DMS 273 (cell line): ENCODE data around the gene WDR75.
A peak's percentile ranks its signal among the peaks of the same experiment; 100 is the strongest.
"Not testable (repeated sequence)": the region's sequence is repeated elsewhere in the genome, so short reads cannot be mapped to it uniquely, and the experiment has no call there.

Experiments
- DNase-seq: peaks from one replicate; lab custom pipeline; 2025; ENCODE audit not compliant: unreplicated experiment; lab: John Stamatoyannopoulos, UW

WDR75 gene

DNA sequence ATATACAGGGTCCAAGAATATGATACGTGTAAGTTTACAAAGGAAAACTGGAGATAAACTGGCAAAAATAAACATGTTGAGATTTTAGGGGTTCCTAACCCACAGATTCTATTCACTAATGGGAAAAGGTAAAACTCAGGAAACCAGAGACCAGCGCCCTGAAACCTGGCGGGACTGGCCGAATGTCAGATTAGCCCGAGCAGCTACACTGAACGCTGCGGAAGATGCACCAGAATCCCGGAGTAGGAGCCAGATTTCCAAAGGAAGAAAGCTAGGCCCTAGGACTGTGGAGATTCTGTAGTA lies 679 bp upstream of the WDR75 start:
- DNase-seq: no peak

DNA sequence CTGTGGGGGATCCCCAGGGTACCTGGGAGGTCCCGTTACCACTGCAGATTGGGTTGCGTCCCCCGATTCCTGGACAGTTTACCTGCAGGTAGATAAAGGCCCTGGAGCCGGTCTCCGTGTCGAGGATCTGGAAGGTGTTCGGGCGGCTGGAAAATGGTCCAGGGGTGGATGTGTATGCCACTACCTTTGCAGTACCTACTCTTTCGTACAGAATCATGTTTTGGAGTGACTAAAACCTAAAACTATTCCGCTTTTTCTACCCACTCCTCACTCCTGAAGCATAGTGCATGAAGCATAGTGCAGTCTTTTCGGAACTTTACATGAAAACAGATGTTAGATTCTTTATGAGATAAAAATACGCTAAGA lies 418 bp downstream of the WDR75 start:
- no peak for DNase-seq

DNA sequence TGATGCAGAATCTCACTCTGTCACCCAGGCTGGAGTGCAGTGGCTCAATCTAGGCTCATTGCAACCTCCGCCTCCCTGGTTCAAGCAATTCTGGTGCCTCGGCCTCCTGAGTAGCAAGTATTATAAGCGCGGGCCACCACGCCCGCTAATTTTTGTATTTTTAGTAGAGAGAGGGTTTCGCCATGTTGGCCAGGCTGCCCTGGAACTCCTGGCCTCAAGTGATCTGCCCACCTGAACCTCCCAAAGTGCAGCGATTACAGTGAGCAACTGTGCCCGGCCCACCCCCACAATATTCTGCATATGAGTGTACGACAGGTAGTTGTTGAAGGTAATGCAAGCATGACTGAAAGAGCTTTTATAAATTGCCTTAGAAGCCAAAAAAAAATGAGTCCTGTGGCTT lies 1.2 kb downstream of the WDR75 start:
- no peak for DNase-seq

DNA sequence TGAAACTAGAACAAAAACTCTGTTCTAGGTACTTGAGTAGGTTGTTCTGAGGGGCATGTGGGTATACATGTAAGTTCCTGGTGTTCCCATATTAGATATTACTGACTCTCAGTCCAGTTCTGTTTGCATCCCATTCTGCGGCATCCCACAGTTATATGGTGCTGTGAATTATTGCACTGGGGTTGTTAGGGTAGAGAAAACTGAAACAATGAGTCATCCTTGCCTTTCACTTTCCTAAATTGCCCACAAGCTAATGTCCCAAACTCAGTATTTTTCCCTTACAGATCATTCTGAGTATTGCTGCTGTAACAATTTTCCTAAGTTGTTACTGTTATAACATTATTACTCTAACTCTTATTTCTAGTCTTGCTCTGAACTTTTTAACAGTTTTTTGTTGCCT lies 3.0 kb downstream of the WDR75 start:
- no peak for DNase-seq

DNA sequence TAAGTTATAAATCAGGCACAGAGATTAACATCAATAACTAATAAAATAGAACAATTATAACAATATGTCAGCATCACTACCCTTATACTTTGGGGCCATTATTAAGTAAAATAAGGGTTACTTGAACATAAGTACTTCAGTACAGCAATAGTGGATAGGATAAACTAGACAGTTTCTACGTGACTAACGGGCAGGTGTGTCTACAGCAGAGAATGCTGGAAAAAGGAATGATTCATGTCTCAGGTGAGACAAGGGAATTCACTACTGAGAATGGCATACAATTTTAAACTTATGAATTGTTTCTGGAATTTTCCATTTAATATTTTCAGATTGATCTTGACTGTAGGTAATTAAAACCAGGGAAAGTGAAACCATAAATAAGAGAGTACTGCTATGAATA lies 5.5 kb downstream of the WDR75 start:
- no peak for DNase-seq

DNA sequence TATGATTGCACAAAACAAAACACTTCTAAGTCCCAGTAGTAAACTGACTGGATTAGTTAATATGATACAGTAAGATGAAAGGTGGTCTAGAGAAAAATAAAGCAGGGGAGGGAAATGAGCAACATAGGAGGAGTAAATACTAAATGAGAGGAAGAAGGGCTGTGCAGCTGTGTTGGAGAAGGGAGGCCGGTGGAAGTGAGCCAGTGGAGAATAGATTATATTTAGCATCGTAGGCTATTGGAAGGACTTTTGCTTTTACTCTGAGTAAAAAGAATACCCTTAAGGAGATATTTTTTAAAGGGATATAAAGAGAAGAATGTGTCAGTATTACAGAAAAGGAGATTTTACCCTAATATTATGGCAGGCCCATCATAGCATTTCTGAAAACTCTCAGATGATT lies 12.7 kb downstream of the WDR75 start:
- no peak for DNase-seq

DNA sequence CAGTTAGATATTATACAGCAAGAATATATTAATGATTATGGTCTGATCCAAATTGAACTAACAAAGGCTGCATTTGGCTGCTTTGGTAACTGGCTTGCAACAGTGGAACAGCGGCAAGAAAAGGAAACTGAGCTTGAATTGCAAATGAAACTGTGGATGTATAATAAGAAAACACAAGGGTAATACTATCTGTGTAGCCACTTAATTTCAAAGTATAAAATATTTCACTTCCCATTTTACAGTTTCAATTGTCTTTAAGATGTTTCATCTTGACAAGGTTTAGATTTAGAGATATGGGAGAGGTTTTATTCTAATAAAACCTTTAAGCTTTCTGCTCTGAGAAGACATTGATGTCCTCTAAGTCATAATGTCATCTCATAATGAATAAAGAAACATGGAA lies 23.8 kb downstream of the WDR75 start:
- DNase-seq: no peak

DNA sequence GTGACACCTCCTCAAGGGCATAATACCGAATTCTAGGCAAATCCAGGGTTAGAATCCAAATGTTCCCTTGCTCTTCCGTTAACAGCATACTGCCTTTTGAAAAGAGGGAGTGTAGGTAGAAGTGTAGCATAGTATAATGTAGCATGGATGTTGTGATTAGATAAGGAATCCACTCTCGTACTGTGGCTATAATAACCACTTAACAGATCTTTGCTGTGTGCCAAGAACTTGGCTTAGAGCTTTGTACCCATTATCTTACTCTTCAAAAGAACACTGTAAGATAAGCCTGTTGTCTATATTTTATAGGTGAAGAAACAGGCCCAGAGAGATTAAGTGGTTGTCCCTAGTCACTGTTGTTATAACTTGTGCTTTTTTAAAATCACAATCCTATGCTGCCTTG lies 24.2 kb downstream of the WDR75 start:
- no peak for DNase-seq

DNA sequence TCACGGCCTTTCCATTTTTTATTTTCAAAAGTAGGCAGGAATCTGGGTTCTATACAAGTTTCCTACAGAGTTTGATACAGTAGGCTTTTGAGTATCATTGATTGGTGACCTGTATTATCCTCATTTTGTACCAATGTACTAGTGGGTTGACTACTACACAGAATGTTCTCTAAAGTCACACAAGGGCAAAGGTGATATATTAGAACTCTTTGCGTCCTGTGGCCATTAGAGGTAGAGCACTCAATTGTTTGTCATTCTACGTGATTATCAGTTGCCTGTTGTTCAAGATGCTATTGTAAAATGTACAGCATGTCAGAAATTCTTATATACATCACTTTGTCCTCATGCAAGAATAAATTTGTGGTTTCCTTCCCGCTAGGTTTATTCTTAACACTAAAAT lies 24.8 kb downstream of the WDR75 start:
- no peak for DNase-seq

DNA sequence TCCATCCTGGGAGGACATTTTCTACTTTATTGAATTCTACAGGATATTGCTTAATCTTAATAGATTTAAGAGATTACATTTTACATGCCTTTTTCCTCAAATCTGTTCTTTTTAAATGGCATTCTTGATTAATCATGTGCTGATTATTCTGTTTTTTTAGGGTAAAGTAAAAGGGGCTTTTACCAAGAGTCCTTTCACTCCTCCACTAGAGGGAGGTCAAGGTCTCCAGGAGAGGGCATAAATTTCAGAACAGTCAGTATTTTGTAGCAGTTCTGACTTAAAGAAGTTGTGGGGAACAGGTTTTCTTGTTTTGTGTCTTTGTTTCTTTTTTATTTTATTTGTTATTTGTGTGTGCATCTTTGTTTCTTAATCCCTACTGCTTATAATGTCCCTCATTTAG lies 25.4 kb downstream of the WDR75 start:
- peak; percentile 36 for DNase-seq

DNA sequence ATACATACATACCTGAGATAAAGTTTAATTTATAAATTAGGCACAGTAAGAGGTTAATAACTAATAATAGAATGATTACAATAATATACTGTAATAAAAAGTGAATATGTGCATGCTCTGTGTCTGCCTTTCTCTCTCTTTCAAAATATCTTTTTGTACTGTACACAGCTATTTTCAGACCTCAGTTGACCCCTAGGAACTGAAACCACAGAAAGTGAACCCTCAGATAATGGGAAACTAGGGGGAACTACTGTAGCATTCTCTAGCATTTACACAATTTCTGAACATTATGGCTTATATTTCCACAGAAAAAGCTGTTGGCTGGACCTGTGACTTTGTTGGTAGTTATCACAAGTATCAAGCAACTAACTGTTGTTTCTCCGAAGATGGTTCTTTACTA lies 25.9 kb downstream of the WDR75 start:
- DNase-seq: no peak

DNA sequence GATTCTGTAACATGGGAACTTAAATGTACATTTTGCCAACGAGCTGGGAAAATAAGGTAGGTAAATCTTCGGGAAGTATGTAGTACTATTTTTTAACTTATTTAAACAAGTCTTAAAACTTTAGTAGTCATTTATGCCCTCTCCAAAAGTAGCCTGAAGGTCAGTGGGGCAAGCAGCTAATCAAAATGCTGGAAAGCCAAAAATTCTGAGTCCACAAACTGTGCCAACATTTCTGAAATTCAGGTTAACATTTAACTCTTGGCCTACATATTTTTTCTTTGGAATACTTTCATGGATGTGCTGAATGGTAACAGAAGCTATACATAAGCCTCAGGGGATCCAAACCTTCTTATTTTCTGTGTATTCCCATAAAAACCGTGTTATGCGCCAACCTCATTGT lies 26.3 kb downstream of the WDR75 start:
- no peak for DNase-seq

DNA sequence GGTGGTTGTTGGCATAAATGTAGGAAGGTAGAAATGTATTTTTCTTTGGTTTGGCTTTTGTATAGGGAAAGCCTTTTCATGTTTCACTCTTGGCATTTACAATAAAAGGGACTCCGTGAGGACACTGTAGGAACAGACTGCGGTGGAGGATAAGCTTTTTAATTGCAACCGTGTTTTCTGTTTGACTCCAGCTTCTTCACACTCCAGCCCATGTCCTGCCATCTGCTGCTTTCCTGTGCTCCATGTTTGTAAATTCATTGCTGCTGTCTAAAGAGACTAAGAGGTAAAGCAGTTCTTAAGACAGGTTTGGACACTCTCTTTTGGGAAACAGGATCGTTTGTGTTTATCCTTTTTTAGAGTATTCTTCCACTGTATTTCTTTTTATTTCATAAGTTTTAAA lies 33.3 kb downstream of the WDR75 start:
- peak; percentile 32 for DNase-seq

DNA sequence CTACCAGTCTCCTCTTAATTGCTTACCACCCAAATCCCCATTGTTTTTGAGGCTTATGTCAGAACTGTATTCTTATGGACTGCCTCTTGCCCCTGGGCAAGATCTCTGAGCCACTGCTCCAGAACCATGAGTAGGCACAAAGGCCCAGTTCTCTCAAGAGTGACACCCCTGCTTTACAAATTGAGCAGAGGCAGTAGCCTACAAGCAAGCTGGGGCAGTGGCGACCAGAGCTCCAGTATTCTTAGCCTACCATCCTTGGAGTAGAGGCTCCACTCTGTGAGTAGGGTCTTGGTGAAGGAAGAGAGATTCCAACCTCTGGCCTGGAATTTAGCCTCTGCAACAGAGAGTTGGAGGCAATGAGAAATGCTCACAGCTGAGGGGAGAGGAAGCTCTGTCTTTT lies 36.5 kb downstream of the WDR75 start:
- no peak for DNase-seq

DNA sequence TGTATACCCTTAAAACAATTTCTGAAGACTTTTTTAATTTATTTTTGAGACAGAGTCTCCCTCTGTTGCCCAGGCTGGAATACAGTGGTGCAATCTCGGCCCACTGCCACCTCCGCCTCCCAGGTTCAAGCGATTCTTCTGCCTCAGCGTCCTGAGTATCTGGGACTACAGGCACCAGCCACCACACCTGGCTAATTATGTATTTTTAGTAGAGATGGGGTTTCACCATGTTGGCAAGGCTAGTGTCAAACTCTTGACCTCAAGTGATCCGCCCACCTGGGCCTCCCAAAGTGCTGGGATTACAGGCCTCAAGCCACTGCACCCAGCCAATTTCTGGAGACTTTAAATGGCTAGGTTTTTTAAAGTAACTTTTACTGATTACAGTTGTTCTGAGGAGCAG lies 37.0 kb downstream of the WDR75 start:
- DNase-seq: not testable (repeated sequence)

DNA sequence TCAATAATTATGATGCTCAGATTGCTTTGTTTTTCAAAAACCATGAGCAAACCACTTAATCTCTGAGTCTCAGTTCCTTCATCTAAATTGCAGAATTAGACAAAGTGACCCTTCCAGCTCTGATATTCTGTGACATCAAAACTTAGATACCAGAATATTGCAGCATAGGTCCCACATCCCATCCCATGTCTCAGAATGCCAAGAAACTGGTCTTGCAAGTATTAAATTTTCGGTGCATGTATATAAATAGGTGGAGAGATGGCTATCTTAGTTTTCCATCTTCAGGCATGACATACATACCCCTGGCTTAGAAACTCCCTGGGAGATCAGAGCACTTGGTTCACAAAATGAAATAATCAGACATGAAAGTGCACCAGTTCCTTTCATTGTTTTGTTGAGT lies 39.8 kb downstream of the WDR75 start:
- no peak for DNase-seq

DNA sequence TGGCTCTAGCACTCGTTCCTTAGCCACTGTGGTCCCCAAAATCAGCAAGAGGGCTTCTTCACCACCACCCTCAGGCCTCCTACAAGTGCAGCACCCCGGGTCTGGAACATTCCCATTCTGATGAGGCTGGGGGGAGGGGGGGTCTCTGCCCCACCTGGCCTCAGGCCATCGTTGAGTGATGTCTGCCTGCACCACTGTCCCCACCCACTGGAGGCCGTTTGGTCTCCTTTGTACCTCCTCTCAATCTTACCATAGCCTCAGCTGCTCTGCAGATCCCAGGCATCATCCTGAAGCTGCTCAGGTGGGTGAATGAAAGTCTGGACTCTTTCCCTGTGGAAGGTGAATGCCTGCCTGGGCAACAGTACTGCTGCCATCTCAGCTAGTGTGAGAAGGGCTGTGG lies 42.3 kb downstream of the WDR75 start:
- no peak for DNase-seq

DNA sequence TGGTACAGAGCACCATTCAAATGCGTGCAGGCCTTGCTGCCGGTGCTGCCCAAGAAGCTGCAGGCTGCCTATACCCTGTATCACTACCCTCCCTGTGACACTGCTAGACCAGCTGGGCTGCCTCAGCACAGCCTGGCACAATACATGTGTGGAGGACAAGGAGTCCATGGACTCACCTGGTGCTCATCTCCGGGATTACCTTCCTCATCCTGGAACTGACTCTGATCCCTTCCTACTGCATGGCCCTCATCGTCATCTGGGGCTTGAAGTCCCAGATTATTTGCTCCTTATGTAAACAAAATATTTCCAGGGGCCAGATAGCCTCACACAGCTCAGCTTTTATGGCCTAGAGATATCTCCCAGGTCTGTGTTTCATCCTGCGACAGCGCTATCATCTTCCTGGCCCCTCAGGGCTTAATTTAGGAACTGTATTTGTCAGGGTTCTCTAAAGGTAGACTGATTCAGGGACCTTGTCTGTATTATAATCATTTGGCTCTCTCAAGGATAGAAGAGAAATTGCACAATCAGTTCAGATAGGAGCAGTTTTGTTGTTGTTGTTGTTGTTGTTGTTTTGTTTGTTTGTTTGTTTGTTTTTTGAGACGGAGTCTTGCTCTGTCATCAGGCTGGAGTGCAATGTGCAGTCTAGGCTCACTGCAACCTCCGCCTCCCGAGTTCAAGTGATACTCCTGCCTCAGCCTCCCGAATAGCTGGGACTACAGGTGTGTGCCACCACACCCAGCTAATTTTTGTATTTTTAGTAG lies 42.9 kb downstream of the WDR75 start:
- DNase-seq: no peak

DNA sequence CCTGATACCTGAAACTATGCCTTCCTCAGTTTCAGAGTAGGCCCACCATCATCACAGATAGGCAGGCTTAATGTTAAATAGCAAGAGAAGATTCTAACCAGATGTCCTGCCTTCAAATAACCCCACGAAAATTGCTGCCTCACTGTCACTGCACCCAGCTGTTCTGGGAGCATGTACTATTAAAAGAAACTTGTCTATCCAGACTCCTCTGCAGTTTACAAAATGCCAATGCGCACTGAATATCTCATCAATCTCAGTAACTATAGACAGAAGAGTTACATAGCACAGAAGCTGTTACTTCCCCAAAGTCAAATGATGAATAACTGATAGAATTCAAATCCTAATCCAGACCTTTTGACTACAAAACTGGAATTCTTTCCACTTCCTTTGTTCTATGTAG lies 43.9 kb downstream of the WDR75 start:
- DNase-seq: peak; percentile 13

DNA sequence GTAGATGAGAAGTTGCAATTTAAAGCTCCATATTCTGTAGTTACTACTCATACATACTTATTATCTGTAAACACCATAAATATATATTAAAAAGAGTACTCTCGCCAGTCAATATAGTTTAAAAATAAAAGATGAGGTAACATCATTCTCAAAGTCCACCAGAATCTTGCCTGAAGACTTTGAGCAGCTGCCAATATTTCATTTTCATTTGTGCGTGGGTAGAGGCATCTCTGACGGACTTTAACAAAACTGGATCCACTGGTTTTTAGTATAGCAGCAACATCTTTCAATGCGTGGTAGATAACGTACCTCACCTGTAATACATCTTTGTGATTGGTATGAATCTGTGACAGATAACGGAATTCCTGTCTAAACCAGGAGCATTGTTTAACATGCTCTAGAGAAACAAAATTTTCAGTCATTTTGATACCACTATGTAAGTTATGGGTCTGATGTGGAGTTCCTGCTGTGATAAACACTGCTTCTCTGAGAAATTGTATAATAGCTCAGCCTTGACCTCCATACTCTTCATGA lies 45.0 kb downstream of the WDR75 start:
- no peak for DNase-seq

DNA sequence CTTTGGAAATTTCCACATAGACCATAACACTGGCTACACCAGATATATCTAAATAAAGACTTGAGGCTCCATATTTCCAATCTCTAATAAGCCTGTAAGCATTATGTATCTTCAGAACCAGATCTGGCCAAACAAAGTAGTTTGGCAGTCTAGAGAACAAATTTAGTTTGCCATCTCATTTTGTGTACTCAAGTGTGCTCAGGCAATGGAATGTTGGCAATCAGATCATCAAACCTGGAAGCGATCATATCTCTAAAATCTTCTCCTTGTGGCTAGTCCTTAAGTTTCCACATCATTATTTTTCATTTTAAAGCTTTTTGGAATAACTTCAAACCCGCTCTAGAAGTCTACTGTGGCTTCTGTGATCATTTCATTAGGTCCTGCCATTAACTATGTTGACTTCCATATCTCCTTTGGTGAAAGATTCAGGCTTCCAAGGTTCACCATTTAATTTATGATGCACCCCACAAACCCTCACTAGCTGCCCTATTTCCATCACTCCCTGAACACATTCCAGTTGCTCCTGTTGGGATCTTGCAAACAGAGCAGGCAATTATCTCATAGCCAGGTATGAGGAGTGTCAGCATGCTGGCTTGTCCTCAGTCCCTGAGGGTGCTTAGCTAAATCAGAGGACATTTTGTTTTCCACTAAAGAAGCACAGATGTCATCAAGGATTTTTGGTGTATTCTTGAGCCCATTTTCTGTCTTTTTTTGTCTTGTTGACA lies 46.2 kb downstream of the WDR75 start:
- DNase-seq: no peak

DNA sequence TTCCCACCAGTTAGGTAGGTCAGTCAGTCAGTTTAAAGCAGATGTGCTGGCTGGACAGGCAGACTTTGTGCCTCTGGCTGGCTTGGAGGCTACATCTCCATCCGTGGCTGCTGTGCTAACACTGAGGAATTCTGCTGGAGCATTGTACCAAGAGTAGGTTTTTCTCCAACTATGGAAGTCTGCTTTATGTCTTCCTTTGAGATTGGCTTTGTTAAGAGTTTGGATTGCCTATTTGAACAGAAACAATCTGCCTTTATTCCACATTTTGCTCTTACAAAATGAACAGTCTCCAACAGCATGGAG lies 46.7 kb downstream of the WDR75 start:
- no peak for DNase-seq

DNA sequence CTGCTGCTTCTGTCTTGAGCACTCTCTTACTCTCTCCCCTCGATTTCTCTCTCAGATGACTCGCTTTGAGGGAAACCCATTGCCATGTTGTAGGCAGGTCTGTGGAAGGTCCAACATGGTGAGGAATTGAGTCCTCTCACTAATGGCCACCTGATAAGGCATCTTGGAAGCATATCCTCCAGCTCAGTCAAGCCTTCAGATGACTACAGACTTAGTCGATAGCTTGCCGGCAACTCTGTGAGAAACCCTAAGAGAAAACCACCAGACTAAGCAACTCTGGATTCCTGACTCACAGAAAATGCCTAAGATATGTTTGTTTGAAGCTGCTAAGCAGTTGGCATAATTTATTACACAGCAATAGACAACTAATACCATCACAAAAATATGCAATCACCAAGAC lies 51.2 kb downstream of the WDR75 start:
- no peak for DNase-seq
